ENCODE measurements around the gene NEK10. TPM values are rescaled to one million over a fixed set of nuclear protein-coding genes. Genes with fewer than 3 reads are reported as not detected.

The NEK10 gene
- total and polyA plus RNA-seq, 2 of the 4 experiments (the other 2 are of a cell fraction) = 2.2 to 6.6 TPM

DNA sequence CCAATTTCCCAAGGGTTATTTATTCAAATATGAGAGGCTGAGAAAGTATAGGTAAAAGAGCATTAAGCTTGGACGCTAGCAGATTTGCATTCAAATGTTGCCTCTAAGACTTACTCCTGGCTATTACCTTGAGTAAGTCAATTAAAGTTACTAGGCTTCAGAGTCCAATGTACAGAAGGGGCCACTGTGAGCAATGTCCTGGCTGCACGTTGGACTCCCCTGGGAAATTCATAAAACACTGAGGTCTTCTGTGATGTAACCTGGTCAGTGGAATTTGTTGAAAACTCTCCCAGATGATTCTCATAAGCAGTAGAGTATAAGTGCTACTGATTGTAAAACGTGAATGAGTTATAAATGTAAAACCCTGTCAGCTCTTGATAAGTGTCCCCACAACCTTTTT is 295.3 kb downstream of the NEK10 start:
- Histone ChIP-seq H4K5ac (ENCODE audit: low read depth, low read length) (no peak overlapping the region), H2AK9ac (replicated peaks; ENCODE audit: low read depth, low read length, poor library complexity) (no peak overlapping the region), H3K9me1 (ENCODE audit: insufficient read depth, low read length) (no peaks in the 10 kb centered on the region), H3K4me1 (ENCODE audit: control insufficient read depth, insufficient read depth, low read length) (no peaks in the 10 kb centered on the region), H2BK15ac (ENCODE audit: low read depth, low read length) (no peak overlapping the region), H3K27me3 (ENCODE audit: control insufficient read depth, insufficient read depth, low read length) (no peaks in the 10 kb centered on the region; the same call in 1 of the 2 replicates), H3K36me3 (ENCODE audit: control insufficient read depth, insufficient read depth, low read length) (no peaks in the 10 kb centered on the region), H2AK5ac (ENCODE audit: low read depth, low read length) (no peak overlapping the region), H4K91ac (ENCODE audit: insufficient read depth, low read depth, low read length) (no peak overlapping the region), H3K9ac (ENCODE audit: low read depth, low read length) (no peak overlapping the region), H3K18ac (ENCODE audit: low read depth, low read length) (no peak overlapping the region), H2BK5ac (ENCODE audit: low read depth, low read length, poor library complexity, severe bottlenecking) (no peak overlapping the region), H2AFZ (replicated peaks; ENCODE audit: low read length, poor library complexity) (no peak overlapping the region), H3K79me1 (ENCODE audit: low read depth in 1 of 2, low read length in 2 of 2) (no peaks in the 10 kb centered on the region), H3K56ac (ENCODE audit: extremely low read depth, insufficient read depth, low read length) (no peak overlapping the region), H3K27ac (ENCODE audit: insufficient read depth, low read length) (no peak overlapping the region), H3K9me3 (ENCODE audit: control insufficient read depth, insufficient read depth, low read length) (no peaks in the 10 kb centered on the region), H2BK120ac (ENCODE audit: low read depth, low read length) (no peak overlapping the region), H2BK20ac (ENCODE audit: low read depth, low read length) (no peak overlapping the region), H3K4me2 (ENCODE audit: low read depth, low read length) (no peak overlapping the region), H3K4ac (ENCODE audit: low read depth, low read length) (no peak overlapping the region), H4K8ac (ENCODE audit: low read depth in 2 of 2, low read length in 2 of 2) (no peak overlapping the region), H3K23ac (ENCODE audit: low read depth, low read length) (no peak overlapping the region), H3K4me3 (ENCODE audit: insufficient read depth, low read depth, low read length) (no peak overlapping the region), H4K20me1 (ENCODE audit: insufficient read depth, low read length) (no peaks in the 10 kb centered on the region), H3K14ac (replicated peaks; ENCODE audit: low read depth, low read length) (no peak overlapping the region)
- CTCF ChIA-PET = no interaction called here
- WGBS, 2 experiments (ENCODE audit: extremely low coverage in 2 of 2, insufficient read length in 1 of 2) = no CpG with 5 or more reads among the region's 3 CpGs
- intact Hi-C loops (cut with micrococcal nuclease) (no loop called here), in situ Hi-C loops (cut with MboI; ENCODE audit: low sequenced_read_pairs) (no loop called here), dilution Hi-C loops (cut with HindIII; ENCODE audit: low sequenced_read_pairs, unreplicated experiment) (no loop called here)
- ATAC-seq (ENCODE audit: low read depth) (no peak), DNase-seq (no peak)
- POLR2A ChIA-PET (ENCODE audit: unreplicated experiment) = interaction anchor here (0.5 kb wide), 1 partner anchor 9 kb away, joined by 3 read pairs; no protein-coding TSS in a partner anchor
- TF ChIP-seq NFE2L2 (IDR thresholded peaks at IDR 0.05; ENCODE audit: low read depth, low read length) (no peak), MAFK (IDR thresholded peaks at IDR 0.05; ENCODE audit: low read depth, low read length) (no peak), FOS (IDR thresholded peaks at IDR 0.05; ENCODE audit: low read depth, low read length) (no peak), RCOR1 (IDR thresholded peaks at IDR 0.05; ENCODE audit: insufficient replicate concordance, low read length) (no peak), RAD21 (IDR thresholded peaks at IDR 0.05; ENCODE audit: low read length) (no peak), SMC3 (IDR thresholded peaks at IDR 0.05; ENCODE audit: low read depth, low read length) (no peak)
- BruUV-seq (replicated peaks) = no TSS peak
